HG03469 (cell line): ENCODE results near the gene MUC4.
"Not testable (repeated sequence)": the region's sequence is repeated elsewhere in the genome, so short reads cannot be mapped to it uniquely, and the experiment has no call there.

ENCODE experiments used
- ATAC-seq: cut with Tn5 transposase; IDR thresholded peaks from one replicate; pipeline ENCODE4 v1.9.1; 2021; ENCODE audit warnings: mild to moderate bottlenecking, moderate library complexity, moderate number of reproducible peaks; ENCODE audit not compliant: unreplicated experiment

MUC4 gene

GRCh38 chr3:195763076-195763830, 48.5 kb downstream of the MUC4 start:
- no peak for ATAC-seq

GRCh38 chr3:195762611-195763010, 49.1 kb downstream of the MUC4 start:
- no peak for ATAC-seq

GRCh38 chr3:195762249-195762585, 49.5 kb downstream of the MUC4 start:
- ATAC-seq: no peak

GRCh38 chr3:195761567-195762248, 50.0 kb downstream of the MUC4 start:
- ATAC-seq: no peak

- no peak for ATAC-seq
Observed at GRCh38 chr3:195761123-195761566, 50.6 kb downstream of the MUC4 start.

- no peak for ATAC-seq
Observed at GRCh38 chr3:195760345-195761122, 51.2 kb downstream of the MUC4 start.

- no peak for ATAC-seq
Observed at GRCh38 chr3:195758721-195759353, 52.9 kb downstream of the MUC4 start.

- no peak for ATAC-seq
Observed at GRCh38 chr3:195757827-195758226, 53.9 kb downstream of the MUC4 start.

- no peak for ATAC-seq
Observed at GRCh38 chr3:195757438-195757770, 54.3 kb downstream of the MUC4 start.

GRCh38 chr3:195755791-195756676, 55.7 kb downstream of the MUC4 start:
- no peak for ATAC-seq

GRCh38 chr3:195755391-195755790, 56.3 kb downstream of the MUC4 start:
- ATAC-seq: no peak

GRCh38 chr3:195754906-195755305, 56.8 kb downstream of the MUC4 start:
- ATAC-seq: no peak

- no peak for ATAC-seq
Observed at GRCh38 chr3:195754141-195754540, 57.6 kb downstream of the MUC4 start.

- no peak for ATAC-seq
Observed at GRCh38 chr3:195753581-195753980, 58.1 kb downstream of the MUC4 start.

GRCh38 chr3:195752546-195753331, 59.0 kb downstream of the MUC4 start:
- ATAC-seq: no peak

- no peak for ATAC-seq
Observed at GRCh38 chr3:195752066-195752465, 59.7 kb downstream of the MUC4 start.

- no peak for ATAC-seq
Observed at GRCh38 chr3:195751560-195751959, 60.2 kb downstream of the MUC4 start.

GRCh38 chr3:195750797-195751520, 60.8 kb downstream of the MUC4 start:
- ATAC-seq: no peak

GRCh38 chr3:195749101-195749500, 62.6 kb downstream of the MUC4 start:
- ATAC-seq: not testable (repeated sequence)
